Smooth muscle cell of the brain vasculature (primary cell): ENCODE data around the gene HNRNPF.
"Not testable (repeated sequence)": the region's sequence is repeated elsewhere in the genome, so short reads cannot be mapped to it uniquely, and the experiment has no call there.

ENCODE experiments used
- DNase-seq: peaks from one replicate; pipeline ENCODE4 v3.0.0-alpha.2; 2012; ENCODE audit warnings: low read depth, low spot score

Gene HNRNPF

GRCh38 chr10:43396928-43397624 is 11.9 kb downstream of the HNRNPF start:
- DNase-seq, result no peak

DNA sequence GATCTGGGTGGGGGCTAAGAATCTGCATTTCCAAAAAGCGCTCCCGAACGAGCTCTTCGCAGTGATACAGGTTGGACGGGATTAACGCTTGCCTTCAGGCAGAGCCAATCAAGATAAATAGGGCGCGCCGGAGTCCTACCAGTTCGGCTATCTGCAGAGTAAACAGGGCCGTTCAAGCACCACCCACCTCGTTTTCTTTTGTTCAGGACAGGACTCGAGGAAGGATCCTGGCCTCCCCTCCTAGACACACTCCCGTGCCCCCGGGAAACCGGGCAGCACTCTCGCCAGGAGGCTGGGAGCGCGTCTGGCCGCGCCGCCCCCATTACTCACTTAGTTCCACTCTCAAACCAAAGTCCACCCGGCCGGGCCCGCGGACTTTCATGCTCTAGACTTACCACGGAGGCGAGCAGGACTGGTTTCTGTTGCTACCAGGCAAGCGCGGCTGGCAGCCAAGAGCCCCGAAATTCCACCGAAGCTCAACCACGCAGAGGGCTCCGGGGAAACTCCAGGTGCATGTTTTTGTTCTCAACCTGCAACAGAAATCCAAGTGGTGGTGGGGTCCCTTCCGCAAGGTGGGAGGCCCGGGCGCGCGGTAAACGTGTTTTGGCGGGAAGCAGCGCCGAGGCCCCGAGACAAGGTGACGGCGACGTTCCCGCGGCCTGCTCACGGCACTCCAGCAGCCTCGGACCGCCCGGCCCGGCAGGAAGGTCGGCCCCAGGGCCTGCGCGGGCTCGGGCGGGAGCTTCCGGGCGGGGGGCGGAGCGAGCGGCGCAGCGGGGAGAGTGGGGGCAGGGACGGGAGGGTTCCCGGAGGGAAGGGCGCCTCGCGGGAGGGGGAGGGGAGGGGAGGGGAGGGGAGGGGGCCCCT is 12.7 kb downstream of the HNRNPF start:
- DNase-seq, result no peak

DNA sequence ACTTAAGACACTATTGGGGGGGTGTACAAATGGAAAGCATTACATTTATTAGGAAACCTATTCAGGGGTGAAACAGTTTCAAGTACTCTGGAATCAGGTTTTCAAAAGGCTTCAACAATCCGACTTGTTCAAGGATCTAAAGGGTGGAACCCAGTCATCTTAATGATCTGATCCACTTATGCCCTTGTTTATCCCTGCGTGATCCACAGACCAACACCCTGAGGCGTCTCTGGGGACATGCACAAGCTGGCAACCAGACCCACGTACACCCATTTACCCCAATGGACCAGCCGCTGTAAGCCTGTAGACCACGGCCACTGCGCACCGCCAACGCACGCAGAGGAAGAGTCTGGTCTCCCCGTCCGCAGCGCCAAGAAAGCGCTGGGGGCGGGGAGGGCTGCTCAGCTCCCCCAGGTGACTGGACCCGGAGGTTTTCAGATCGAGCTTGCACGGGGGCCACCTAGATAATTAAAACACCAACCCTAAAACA is 13.4 kb downstream of the HNRNPF start:
- DNase-seq, result no peak

GRCh38 chr10:43394868-43395267 is 14.1 kb downstream of the HNRNPF start:
- no peak for DNase-seq

GRCh38 chr10:43393606-43394360 is 15.2 kb downstream of the HNRNPF start:
- no peak for DNase-seq

- not testable (repeated sequence) for DNase-seq
Measured at GRCh38 chr10:43393186-43393585, 15.8 kb downstream of the HNRNPF start.

DNA sequence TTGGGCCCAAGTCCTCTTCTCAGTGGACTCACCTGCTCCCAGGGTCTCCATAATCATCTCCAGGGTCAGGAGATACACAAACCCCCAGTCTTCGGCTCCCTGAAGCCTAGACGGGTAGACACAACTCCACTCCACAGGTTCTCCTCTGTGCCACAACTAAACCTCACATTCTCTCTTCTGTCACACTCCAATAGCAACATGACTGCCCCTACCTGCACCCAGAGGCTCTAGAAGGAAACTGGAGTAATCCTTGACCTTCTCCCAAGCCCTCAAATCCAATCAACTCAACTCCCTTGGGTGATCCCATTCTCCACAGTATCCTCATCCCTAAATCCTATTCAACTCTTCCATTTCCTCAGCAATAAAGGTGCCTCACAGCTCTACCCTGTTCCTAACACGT is 16.2 kb downstream of the HNRNPF start:
- no peak for DNase-seq

DNA sequence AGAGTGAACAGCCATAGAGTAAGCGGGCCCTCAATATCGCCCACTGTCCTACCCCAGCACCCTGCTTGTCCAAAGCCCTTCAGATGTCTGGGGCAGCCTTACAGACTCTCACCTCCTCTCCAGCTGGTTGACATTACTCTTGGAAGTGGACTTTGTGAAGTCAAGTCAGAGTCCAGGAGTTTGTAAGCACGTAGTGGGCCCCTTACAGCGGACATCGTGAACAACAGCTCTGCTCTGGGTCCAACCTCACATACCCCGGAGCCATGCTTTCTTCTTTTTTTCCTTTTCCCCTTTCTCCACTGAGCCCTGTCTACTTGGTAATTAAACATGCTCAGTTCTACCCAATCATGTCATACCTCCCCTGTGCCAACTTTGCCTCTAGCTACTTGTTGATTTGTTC is 17.5 kb downstream of the HNRNPF start:
- DNase-seq, result no peak

DNA sequence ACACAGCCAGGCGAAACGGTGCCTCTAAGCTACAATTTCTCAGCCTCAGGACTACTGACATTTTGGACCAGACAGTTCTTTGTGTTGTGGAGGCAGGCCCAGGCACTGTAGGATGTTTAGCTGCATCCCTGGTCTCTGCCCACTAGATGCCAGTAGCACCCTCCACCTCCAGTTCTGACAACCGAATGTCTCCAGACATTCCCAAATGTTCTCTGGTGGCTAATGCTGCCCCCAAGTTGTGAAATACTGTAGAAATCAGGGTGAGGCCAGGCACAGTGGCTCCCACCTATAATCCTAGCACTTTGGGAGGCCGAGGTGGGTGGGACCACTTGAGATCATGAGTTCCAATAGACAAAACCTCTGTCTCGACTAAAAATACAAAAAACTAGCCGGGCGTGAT is 18.2 kb downstream of the HNRNPF start:
- DNase-seq, result no peak

- DNase-seq, result no peak
Measured at GRCh38 chr10:43390333-43390732, 18.7 kb downstream of the HNRNPF start.

GRCh38 chr10:43389867-43390266 is 19.1 kb downstream of the HNRNPF start:
- DNase-seq, result no peak

- no peak for DNase-seq
Measured at GRCh38 chr10:43387678-43388032, 21.3 kb downstream of the HNRNPF start.

GRCh38 chr10:43386981-43387677 is 21.9 kb downstream of the HNRNPF start:
- DNase-seq, result no peak

GRCh38 chr10:43386549-43386948 is 22.4 kb downstream of the HNRNPF start:
- DNase-seq, result no peak

- DNase-seq, result no peak
Measured at GRCh38 chr10:43385412-43386004, 23.5 kb downstream of the HNRNPF start.

- DNase-seq, result no peak
Measured at GRCh38 chr10:43384252-43385221, 24.4 kb downstream of the HNRNPF start.

- no peak for DNase-seq
Measured at GRCh38 chr10:43383204-43383971, 25.6 kb downstream of the HNRNPF start.

GRCh38 chr10:43380610-43381222 is 28.3 kb downstream of the HNRNPF start:
- no peak for DNase-seq

DNA sequence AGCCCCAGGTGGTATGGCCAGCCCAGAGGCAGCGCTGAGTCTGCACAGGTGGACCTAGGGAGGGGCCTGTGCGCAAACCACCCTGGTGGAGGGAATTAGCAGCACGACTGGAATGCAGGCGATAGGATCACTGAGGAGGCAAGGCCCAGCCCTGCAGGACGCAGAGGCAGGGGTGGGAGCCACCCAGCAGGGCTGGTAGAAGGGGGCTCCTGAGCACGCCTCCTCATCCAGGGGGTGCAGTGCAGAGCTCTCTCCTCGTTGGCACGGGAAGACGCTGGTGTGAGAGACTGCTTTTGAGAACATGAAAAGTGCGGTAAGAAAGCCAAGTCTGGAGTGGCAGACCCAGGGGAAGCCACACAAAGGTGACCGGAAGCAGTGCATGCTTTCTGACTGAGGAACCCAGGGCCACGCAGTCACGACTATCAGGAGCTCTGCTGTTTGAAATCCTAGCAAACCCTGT is 31.5 kb downstream of the HNRNPF start:
- DNase-seq, result no peak
